Measurements from ENCODE around the gene C6orf62.
A peak's percentile ranks its signal among the peaks of the same experiment; 100 is the strongest.

The C6orf62 gene

GRCh38 chr6:24666097-24666640, 52.8 kb downstream of the C6orf62 start:
- peak; percentile 83 for DNase-seq

- no peak for DNase-seq
These were observed 54.6 kb downstream of the C6orf62 start for GRCh38 chr6:24664046-24664987.

GRCh38 chr6:24663189-24663588, 55.8 kb downstream of the C6orf62 start:
- no peak for DNase-seq

GRCh38 chr6:24662236-24662635, 56.7 kb downstream of the C6orf62 start:
- DNase-seq = no peak

GRCh38 chr6:24661759-24662158, 57.2 kb downstream of the C6orf62 start:
- DNase-seq = peak; percentile 72

- DNase-seq = peak; percentile 41
These were observed 58.8 kb downstream of the C6orf62 start for GRCh38 chr6:24660105-24660504.

GRCh38 chr6:24659561-24659960, 59.4 kb downstream of the C6orf62 start:
- no peak for DNase-seq

GRCh38 chr6:24658573-24659560, 60.1 kb downstream of the C6orf62 start:
- DNase-seq = no peak

GRCh38 chr6:24655215-24655614, 63.7 kb downstream of the C6orf62 start:
- no peak for DNase-seq
